Measurements from ENCODE around the gene NASP.

Gene NASP

DNA sequence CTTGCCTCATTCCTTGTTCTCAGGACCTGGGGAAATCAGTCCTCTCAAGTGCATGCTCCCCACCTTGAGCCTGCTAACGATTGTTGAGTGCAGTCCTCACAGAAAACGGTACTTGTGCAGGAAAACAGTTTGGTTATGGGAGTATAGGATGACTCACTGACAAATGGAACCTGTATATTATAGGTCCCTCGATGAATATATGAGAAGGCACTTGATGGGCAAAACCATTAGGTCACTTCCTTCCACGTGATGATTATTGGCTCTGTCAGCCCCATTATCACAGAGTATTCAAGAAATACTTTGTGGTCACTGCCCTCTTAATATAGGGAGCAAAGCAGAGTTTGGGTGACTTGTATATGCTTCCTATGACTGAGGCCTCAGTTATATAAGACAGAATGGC, 33.8 kb downstream of the NASP start:
- no peak overlapping the region for H3K4me3 ChIP-seq (ENCODE audit: low read depth, low read length)
- CTCF ChIA-PET: no interaction called here
- DNase-seq (ENCODE audit: low read depth, low spot score): no peak
- TF ChIP-seq CTCF (IDR thresholded peaks at IDR 0.05; ENCODE audit: insufficient read depth, low read length, missing control alignments): no peak
- POLR2A ChIA-PET: interaction anchor here (0.6 kb wide), 1 partner anchor 9 kb away, joined by 3 read pairs; no protein-coding TSS in a partner anchor

- ChIA-PET POLR2A (no interaction called here), CTCF (no interaction called here)
- DNase-seq (ENCODE audit: low read depth, low spot score): no peak
- no peak for TF ChIP-seq CTCF (IDR thresholded peaks at IDR 0.05; ENCODE audit: insufficient read depth, low read length, missing control alignments)
- H3K4me3 ChIP-seq (ENCODE audit: low read depth, low read length): no peak overlapping the region
Measured at GRCh38 chr1:45619149-45619921, 35.5 kb downstream of the NASP start.

- ChIA-PET CTCF (no interaction called here), POLR2A (interaction anchor here (1.7 kb wide), 1 partner anchor 13 kb away, joined by 3 read pairs; no protein-coding TSS in a partner anchor)
- no peak for DNase-seq (ENCODE audit: low read depth, low spot score)
- H3K4me3 ChIP-seq (ENCODE audit: low read depth, low read length): no peak overlapping the region
- no peak for TF ChIP-seq CTCF (IDR thresholded peaks at IDR 0.05; ENCODE audit: insufficient read depth, low read length, missing control alignments)
Measured at GRCh38 chr1:45620588-45621500, 37.0 kb downstream of the NASP start.

- CTCF ChIA-PET: no interaction called here
- no peak for DNase-seq (ENCODE audit: low read depth, low spot score)
- POLR2A ChIA-PET: interaction anchor here (1.7 kb wide), 1 partner anchor 13 kb away, joined by 3 read pairs; no protein-coding TSS in a partner anchor
- TF ChIP-seq CTCF (IDR thresholded peaks at IDR 0.05; ENCODE audit: insufficient read depth, low read length, missing control alignments): no peak
- no peak overlapping the region for H3K4me3 ChIP-seq (ENCODE audit: low read depth, low read length)
Measured at GRCh38 chr1:45621501-45621836, 37.6 kb downstream of the NASP start.

- ChIA-PET CTCF (no interaction called here), POLR2A (interaction anchor here (0.6 to 1.7 kb wide), 2 partner anchors 14 to 37 kb away, joined by 3 read pairs; no protein-coding TSS in a partner anchor)
- H3K4me3 ChIP-seq (ENCODE audit: low read depth, low read length): no peak overlapping the region
- TF ChIP-seq CTCF (IDR thresholded peaks at IDR 0.05; ENCODE audit: insufficient read depth, low read length, missing control alignments): no peak
- DNase-seq (ENCODE audit: low read depth, low spot score): no peak
Measured at GRCh38 chr1:45621895-45622523, 38.2 kb downstream of the NASP start.

Data from AG04449 (cell line).